HFFc6 (cell line): Measurements from ENCODE around the gene RPRD1A. TPM values are rescaled to one million over a fixed set of nuclear protein-coding genes. Genes with fewer than 3 reads are reported as not detected.

Source experiments
- DNase-seq: peaks from one replicate; pipeline ENCODE4 v3.0.0-alpha.2; 2018
- H3K27ac Mint-ChIP-seq: 2 replicates; pipeline ENCODE4 v1.8.0; 2020; ENCODE audit warnings: mild to moderate bottlenecking, mixed read lengths
- H3K27me3 Mint-ChIP-seq: 2 replicates; pipeline ENCODE4 v1.8.0; 2021; ENCODE audit warnings: mild to moderate bottlenecking, moderate library complexity, mixed read lengths; ENCODE audit not compliant: insufficient read depth
- H3K36me3 Mint-ChIP-seq: 2 replicates; pipeline ENCODE4 v1.8.0; 2021; ENCODE audit warnings: low read depth, mixed read lengths
- H3K4me1 Mint-ChIP-seq: 2 replicates; pipeline ENCODE4 v1.8.0; 2020; ENCODE audit warnings: low read depth, mixed read lengths
- H3K4me3 Mint-ChIP-seq: 2 replicates; pipeline ENCODE4 v1.8.0; 2020; ENCODE audit warnings: mild to moderate bottlenecking, moderate library complexity, mixed read lengths
- H3K9me3 Mint-ChIP-seq: 2 replicates; pipeline ENCODE4 v1.8.0; 2020; ENCODE audit warnings: mild to moderate bottlenecking, mixed read lengths
- CTCF ChIP-seq: fragments of 200-600 bp; sonication (generic); IDR thresholded peaks from 2 replicates; pipeline ENCODE4 v1.5.0; 2021; ENCODE audit warnings: antibody characterized with exemption, mild to moderate bottlenecking
- total RNA-seq, 6 experiments: library from RNA; stranded (reverse); fragmentation: NEBNext Ultra II Directional; extraction: Animal tissue kit (Norgen Biotek cat#: 25700); gene quantifications; 2 replicates in 1 of 6; 3 replicates in 5 of 6; pipeline ENCODE4 v1.2.3, GENCODE V29; 2021

Gene RPRD1A
- total RNA-seq, 6 experiments from 2014 or later = 44.6 to 55.1 (median 46.1) TPM

GRCh38 chr18:36108601-36109000 is 41.2 kb upstream of the RPRD1A start:
- H3K36me3 Mint-ChIP-seq = peaks cover 15% of the 10 kb centered on the region
- H3K4me1 Mint-ChIP-seq = peaks cover 8% of the 10 kb centered on the region
- no peak overlapping the region for H3K27ac Mint-ChIP-seq
- H3K4me3 Mint-ChIP-seq = no peak overlapping the region
- TF ChIP-seq CTCF = no peak
- H3K27me3 Mint-ChIP-seq = no peaks in the 10 kb centered on the region
- H3K9me3 Mint-ChIP-seq = 0 out of 2 replicates have a peak, but pooled peaks cover 3% of the 10 kb centered on the region
- no peak for DNase-seq

- no peak for DNase-seq
- Mint-ChIP-seq H3K36me3 (peaks cover 17% of the 10 kb centered on the region), H3K27me3 (no peaks in the 10 kb centered on the region), H3K4me3 (no peak overlapping the region), H3K27ac (no peak overlapping the region), H3K4me1 (peaks cover 12% of the 10 kb centered on the region), H3K9me3 (peaks cover 7% of the 10 kb centered on the region; the same call in 1 of the 2 replicates)
- no peak for TF ChIP-seq CTCF
These were observed 40.8 kb upstream of the RPRD1A start for GRCh38 chr18:36108196-36108595.

- Mint-ChIP-seq H3K9me3 (peaks cover 14% of the 10 kb centered on the region), H3K4me3 (no peak overlapping the region), H3K27ac (no peak overlapping the region), H3K27me3 (no peaks in the 10 kb centered on the region), H3K4me1 (peaks cover 16% of the 10 kb centered on the region), H3K36me3 (peaks cover 18% of the 10 kb centered on the region)
- DNase-seq = no peak
- TF ChIP-seq CTCF = no peak
These were observed 40.1 kb upstream of the RPRD1A start for GRCh38 chr18:36107477-36107876.

GRCh38 chr18:36104749-36105148 is 37.4 kb upstream of the RPRD1A start:
- H3K36me3 Mint-ChIP-seq = peaks cover 10% of the 10 kb centered on the region; the same call in 1 of the 2 replicates
- peaks cover 21% of the 10 kb centered on the region for H3K9me3 Mint-ChIP-seq
- no peak for DNase-seq
- H3K4me1 Mint-ChIP-seq = peaks cover 16% of the 10 kb centered on the region
- no peak for TF ChIP-seq CTCF
- no peaks in the 10 kb centered on the region for H3K27me3 Mint-ChIP-seq
- no peak overlapping the region for H3K27ac Mint-ChIP-seq
- no peak overlapping the region for H3K4me3 Mint-ChIP-seq

- peaks cover 22% of the 10 kb centered on the region for H3K4me1 Mint-ChIP-seq
These were observed 34.6 kb upstream of the RPRD1A start for GRCh38 chr18:36101943-36102342.

More at GRCh38 chr18:36101943-36102342, 34.6 kb upstream of the RPRD1A start:
- peaks cover 21% of the 10 kb centered on the region for H3K9me3 Mint-ChIP-seq
- H3K4me3 Mint-ChIP-seq = no peak overlapping the region
- H3K36me3 Mint-ChIP-seq = peaks cover 6% of the 10 kb centered on the region; the same call in 1 of the 2 replicates
- H3K27ac Mint-ChIP-seq = no peak overlapping the region
- no peaks in the 10 kb centered on the region for H3K27me3 Mint-ChIP-seq
- no peak for TF ChIP-seq CTCF
- DNase-seq = no peak
